ENCODE results near the gene CAST. TPM values are rescaled to one million over a fixed set of nuclear protein-coding genes. Genes with fewer than 3 reads are reported as not detected.

The CAST gene
- total RNA-seq, 4 donors from 2014 or later: 415 to 523 (median 468) TPM

- intact Hi-C loops (cut with DNase I; ENCODE audit: low total_unique reads): no loop called here
- no peak for DNase-seq (ENCODE audit: low spot score in 2 of 2)
- 75 to 93% methylated on average over 1 of the region's 1 CpG for WGBS, 2 donors
- no peak overlapping the region for H3K4me3 ChIP-seq (ENCODE audit: low read depth, poor library complexity, severe bottlenecking)
- no peak for TF ChIP-seq POLR2A (IDR thresholded peaks at IDR 0.05)
- TF ChIP-seq CTCF (IDR thresholded peaks at IDR 0.05): no peak
Measured at GRCh38 chr5:96772111-96772510, 109.9 kb downstream of the CAST start.

- no peak for DNase-seq (ENCODE audit: low spot score in 2 of 2)
- TF ChIP-seq CTCF (IDR thresholded peaks at IDR 0.05): no peak
- TF ChIP-seq POLR2A (IDR thresholded peaks at IDR 0.05): no peak
- intact Hi-C loops (cut with DNase I; ENCODE audit: low total_unique reads): no loop called here
- H3K4me3 ChIP-seq (ENCODE audit: low read depth, poor library complexity, severe bottlenecking): no peak overlapping the region
Measured at GRCh38 chr5:96772542-96772941, 110.4 kb downstream of the CAST start.

DNA sequence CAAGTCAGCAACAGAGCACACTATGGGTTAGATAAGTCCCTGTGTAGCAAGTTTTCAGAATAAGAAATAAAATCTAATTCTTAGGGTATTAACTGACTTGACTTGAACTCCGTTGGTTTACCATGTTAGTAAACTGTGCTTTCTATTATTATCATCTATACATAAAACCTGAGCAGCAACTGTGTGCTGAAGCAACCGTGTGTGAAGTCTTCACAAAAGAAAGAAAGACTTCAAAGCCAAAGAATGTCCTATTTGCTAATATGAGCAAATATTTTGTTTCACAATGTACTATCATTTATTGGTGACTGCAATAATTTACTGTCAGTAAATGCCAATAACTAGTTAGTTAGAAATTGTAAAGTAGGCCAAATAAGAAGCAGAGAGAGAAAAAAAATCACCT lies 112.9 kb downstream of the CAST start:
- intact Hi-C loops (cut with DNase I; ENCODE audit: low total_unique reads): no loop called here
- no peak for DNase-seq (ENCODE audit: low spot score in 2 of 2)
- 48 to 49% methylated on average over 2 of the region's 2 CpGs for whole genome bisulfite sequencing, 2 donors

GRCh38 chr5:96775689-96776088 lies 113.5 kb downstream of the CAST start:
- no peak overlapping the region for H3K4me3 ChIP-seq (ENCODE audit: low read depth, poor library complexity, severe bottlenecking)
- WGBS, 2 donors: 96 to 98% methylated on average over 11 of the region's 11 CpGs
- no peak for TF ChIP-seq POLR2A (IDR thresholded peaks at IDR 0.05)
- TF ChIP-seq CTCF (IDR thresholded peaks at IDR 0.05): no peak

More for the DNA sequence above, 112.9 kb downstream of the CAST start:
- TF ChIP-seq CTCF (IDR thresholded peaks at IDR 0.05) (no peak), POLR2A (IDR thresholded peaks at IDR 0.05) (no peak)
- no peak overlapping the region for H3K4me3 ChIP-seq (ENCODE audit: low read depth, poor library complexity, severe bottlenecking)

DNA sequence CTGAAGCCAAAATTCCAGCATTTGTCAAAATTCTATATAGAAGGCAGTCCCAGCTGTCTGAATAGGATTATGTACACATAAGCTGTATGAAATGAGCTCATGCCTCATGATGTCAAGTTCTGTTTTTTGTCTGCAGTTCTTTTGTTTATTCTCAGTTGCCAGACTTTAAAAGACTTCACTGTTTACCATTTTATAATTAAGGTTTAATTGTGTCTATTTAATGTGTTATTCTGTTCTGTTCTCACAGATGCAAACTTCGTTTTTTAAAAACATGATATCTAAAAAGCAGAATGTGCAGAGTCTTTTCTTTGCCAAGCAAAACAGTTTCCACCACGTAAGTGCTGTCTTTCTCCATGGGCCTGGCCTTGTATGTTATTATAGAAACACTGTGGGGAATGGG lies 114.4 kb downstream of the CAST start:
- WGBS, 2 donors: 57 to 68% methylated on average over 2 of the region's 2 CpGs

More at GRCh38 chr5:96775689-96776088, 113.5 kb downstream of the CAST start:
- no peak for DNase-seq (ENCODE audit: low spot score in 2 of 2)
- intact Hi-C loops (cut with DNase I; ENCODE audit: low total_unique reads): no loop called here

More for the DNA sequence above, 114.4 kb downstream of the CAST start:
- intact Hi-C loops (cut with DNase I; ENCODE audit: low total_unique reads): no loop called here
- no peak overlapping the region for H3K4me3 ChIP-seq (ENCODE audit: low read depth, poor library complexity, severe bottlenecking)
- TF ChIP-seq CTCF (IDR thresholded peaks at IDR 0.05) (no peak), POLR2A (IDR thresholded peaks at IDR 0.05) (no peak)
- DNase-seq (ENCODE audit: low spot score in 2 of 2): no peak

Data from lower leg skin (tissue), 4 donors.